D721Med (cell line): ENCODE measurements around the gene DR1.
"Not testable (repeated sequence)": the region's sequence is repeated elsewhere in the genome, so short reads cannot be mapped to it uniquely, and the experiment has no call there.

Experiments used
- DNase-seq: peaks from one replicate; pipeline ENCODE4 v3.0.0; 2011; ENCODE audit warnings: low spot score; ENCODE audit not compliant: insufficient read length
- FAIRE-seq: peaks from 2 replicates; lab custom pipeline; 2011; peaks lifted over from hg19 to GRCh38; lab: Jason Lieb, UNC
- TF ChIP-seq, protein P1 (sequence below): IDR thresholded peaks from 2 replicates; pipeline ENCODE4 v1.5.1; 2012; ENCODE audit warnings: mild to moderate bottlenecking, control low read depth; ENCODE audit not compliant: insufficient read depth; ENCODE audit errors: missing control alignments

The DR1 gene

DNA sequence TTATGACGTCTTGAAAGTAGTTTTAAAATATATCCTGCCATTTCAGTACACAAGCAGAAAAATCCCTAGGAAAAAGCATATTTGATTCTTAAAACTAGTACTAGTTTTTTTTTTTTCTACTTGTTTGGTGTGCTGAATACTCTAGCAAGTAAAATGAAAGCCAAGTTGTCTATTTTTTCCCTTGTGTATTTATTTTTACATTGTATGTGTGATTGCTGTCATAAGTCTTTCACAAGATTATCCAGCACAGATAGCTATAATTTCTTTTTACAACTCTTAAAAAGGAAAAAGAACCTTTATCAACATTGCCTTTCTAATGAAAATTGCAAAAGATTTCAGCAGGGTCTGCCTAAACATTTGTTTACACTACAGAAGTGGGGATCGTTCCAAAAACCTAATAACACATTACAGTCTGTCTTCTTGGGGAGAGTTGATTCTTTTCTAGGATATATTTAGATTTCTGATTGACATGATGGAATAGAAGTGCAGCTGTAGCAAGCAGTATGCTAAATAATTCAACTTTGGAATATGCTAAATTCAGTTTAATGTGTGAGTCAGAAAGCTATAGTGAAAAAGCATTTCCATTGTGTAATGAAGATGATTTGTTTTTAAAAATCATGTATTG, 2.5 kb downstream of the DR1 start:
- TF ChIP-seq, protein P1, sequence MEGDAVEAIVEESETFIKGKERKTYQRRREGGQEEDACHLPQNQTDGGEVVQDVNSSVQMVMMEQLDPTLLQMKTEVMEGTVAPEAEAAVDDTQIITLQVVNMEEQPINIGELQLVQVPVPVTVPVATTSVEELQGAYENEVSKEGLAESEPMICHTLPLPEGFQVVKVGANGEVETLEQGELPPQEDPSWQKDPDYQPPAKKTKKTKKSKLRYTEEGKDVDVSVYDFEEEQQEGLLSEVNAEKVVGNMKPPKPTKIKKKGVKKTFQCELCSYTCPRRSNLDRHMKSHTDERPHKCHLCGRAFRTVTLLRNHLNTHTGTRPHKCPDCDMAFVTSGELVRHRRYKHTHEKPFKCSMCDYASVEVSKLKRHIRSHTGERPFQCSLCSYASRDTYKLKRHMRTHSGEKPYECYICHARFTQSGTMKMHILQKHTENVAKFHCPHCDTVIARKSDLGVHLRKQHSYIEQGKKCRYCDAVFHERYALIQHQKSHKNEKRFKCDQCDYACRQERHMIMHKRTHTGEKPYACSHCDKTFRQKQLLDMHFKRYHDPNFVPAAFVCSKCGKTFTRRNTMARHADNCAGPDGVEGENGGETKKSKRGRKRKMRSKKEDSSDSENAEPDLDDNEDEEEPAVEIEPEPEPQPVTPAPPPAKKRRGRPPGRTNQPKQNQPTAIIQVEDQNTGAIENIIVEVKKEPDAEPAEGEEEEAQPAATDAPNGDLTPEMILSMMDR: no peak
- FAIRE-seq: no peak
- no peak for DNase-seq

DNA sequence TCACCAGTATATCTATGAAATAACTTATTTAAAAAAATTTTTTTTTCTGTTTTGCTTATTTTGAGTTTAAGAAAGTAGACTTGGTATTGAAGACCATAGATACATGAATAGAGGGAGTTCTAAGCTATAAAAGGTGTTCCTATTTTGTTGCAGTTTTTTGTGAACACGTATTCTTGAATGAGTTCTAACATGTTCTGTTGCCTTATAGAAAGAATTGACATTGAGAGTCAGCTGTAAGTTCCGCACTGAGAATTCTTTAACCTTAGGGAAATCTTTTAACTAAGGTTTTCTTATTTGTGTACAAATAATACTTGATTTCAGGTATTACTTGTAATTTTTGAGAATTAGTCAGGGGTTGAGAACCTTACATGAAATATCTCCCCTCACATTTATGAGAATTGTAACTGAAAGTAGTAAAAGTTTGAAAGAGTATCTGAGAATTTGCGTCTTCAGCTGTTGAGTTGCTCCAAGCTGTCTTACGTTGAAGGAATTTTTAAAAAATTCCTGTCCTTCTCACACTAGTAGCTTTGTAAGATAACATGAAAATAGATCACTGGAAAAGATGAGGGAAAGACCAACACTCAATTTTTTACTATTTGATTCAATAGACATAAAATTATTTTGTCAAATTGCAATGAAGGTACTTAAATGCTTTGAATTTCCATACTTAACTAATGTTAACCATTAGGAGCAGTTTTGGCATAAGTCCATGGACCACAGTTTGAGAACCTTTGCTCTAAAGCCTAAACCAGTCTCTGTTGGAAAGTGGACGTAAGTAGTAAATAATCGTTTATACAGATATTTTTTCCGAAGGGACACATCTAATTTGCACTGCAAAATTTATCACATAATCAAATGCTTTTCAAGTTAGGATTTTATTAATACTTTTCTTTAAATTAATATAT, 3.8 kb downstream of the DR1 start:
- FAIRE-seq (no peak), DNase-seq (no peak)
- TF ChIP-seq, protein P1: no peak

DNA sequence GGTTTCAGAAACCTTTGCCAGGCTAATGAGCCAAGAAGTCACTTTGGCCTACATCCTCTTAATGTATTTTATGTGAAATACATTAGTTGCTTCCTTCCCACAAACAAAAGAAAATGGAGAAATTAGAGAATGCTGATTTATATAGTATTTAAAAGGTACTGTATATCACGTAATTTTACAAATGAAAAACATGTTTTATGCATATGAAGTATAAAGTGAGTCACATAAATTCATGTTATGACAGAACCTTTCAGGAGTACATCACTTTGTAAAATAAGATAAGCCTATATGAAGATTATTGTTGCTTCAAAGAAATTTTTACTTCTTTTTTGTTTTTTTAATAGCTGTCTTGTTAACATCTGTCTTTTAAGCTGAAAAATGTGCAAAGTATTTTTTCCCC, 4.6 kb downstream of the DR1 start:
- TF ChIP-seq, protein P1: no peak
- FAIRE-seq (no peak), DNase-seq (no peak)

DNA sequence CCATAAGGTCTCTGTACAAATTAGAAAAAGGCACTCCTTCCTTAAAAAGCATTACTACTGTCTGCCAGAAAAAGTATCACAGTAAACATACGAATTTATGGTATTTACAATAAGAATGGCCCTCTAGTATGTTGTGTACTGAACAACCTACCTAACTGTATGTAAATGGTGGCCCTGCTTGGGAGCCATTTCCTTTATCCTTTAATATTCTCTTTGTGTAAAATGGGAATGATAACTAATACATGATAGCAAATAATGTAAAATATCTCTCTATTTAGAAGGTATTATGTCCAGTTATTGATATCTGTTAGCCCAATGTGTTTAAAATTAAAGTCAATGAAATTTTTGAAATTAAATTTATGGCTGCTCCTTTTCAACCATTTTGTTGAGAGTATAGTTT, 5.2 kb downstream of the DR1 start:
- DNase-seq (no peak), FAIRE-seq (no peak)
- TF ChIP-seq, protein P1: no peak

DNA sequence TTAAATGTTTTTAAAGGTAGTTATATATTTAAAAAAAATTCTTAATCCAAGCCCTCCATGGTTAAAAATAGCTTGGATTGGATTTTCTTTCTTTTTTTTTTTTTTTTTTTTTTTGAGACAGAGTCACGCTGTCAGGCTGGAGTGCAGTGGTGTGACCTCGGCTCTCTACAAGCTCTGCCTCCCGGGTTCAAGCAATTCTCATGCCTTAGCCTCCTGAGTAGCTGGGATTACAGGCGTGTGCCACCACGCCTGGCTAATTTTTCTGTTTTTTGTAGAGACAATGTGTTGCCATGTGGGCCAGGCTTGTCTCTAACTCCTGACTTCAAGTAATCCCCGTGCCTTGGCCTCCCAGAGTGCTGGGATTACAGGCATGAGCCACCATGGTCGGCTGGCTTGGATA, 5.6 kb downstream of the DR1 start:
- FAIRE-seq, DNase-seq: not testable (repeated sequence)

DNA sequence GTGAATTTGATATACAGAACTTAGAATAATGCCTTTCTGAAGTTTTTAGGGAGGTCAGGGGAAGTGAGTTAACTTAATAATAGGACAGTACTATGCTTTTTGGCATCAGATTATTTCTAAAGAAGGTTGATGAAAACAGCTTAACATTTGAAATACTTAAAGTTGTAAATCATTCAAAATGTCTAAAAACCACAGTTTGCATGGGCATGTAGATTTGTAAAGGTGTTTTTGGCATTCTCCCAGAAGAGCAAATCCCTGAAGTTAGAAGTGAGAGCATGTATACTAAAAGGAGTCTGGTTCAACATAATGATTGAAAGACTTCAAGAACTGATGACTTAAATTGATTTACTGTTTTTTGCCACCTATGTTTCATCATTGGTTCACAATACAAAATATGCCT, 6.7 kb downstream of the DR1 start:
- FAIRE-seq (no peak), DNase-seq (no peak)
- TF ChIP-seq, protein P1: no peak

DNA sequence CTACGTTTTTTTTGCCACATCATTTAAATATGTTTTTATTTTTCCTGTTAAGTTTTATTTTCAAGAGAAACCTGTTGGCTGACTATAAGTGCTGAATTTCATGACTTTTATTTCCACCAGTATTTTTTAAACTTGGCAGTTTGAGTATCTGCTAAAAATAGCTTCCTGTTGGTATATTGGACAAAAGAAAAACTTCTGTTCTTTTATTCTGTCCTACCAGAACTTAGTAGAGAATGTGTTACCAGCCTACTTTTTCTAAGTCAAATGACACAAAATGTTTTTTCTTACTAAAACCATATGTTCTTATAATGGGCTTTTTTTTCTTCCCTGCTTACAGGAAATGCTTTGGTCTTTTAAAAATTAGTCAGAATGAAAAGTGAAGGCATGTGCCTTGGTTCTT, 7.6 kb downstream of the DR1 start:
- FAIRE-seq (no peak), DNase-seq (no peak)
- TF ChIP-seq, protein P1: no peak
